Activated CD8-positive, alpha-beta T cell treated with anti-CD3 and anti-CD28 coated beads, Interleukin-2, amount 10 ng/mL, durations not matched to agents 7 days and 5 days (primary cell): ENCODE data around the gene DCAF7. TPM values are rescaled to one million over a fixed set of nuclear protein-coding genes. Genes with fewer than 3 reads are reported as not detected.
A peak's percentile ranks its signal among the peaks of the same experiment; 100 is the strongest.

Experiments
- ATAC-seq: fragments of 150-1000 bp; cut with Tn5 transposase; one replicate; pipeline ENCODE4 v1.10.0; 2021; ENCODE audit warnings: moderate library complexity
- CTCF ChIA-PET: fragments of 350-600 bp; sonication (Branson Sonifier 250); formaldehyde crosslinking; loops from one replicate; lab custom pipeline; 2021; ENCODE audit warnings: antibody characterized with exemption; lab: Charles Lee
- POLR2A ChIA-PET: fragments of 350-600 bp; sonication (Branson Sonifier 250); formaldehyde crosslinking; loops from one replicate; lab custom pipeline; 2021; ENCODE audit warnings: antibody characterized with exemption; lab: Charles Lee
- DNase-seq: peaks from one replicate; pipeline ENCODE4 v3.0.0-alpha.2; 2020
- H3K27ac Mint-ChIP-seq: one replicate; pipeline ENCODE4 v1.8.0; 2021; ENCODE audit warnings: mild to moderate bottlenecking, mixed read lengths
- H3K27me3 Mint-ChIP-seq: one replicate; pipeline ENCODE4 v1.8.0; 2021; ENCODE audit warnings: low read depth, mixed read lengths
- H3K36me3 Mint-ChIP-seq: one replicate; pipeline ENCODE4 v1.8.0; 2021; ENCODE audit warnings: low read depth, mixed read lengths
- H3K4me1 Mint-ChIP-seq: one replicate; pipeline ENCODE4 v1.8.0; 2021; ENCODE audit warnings: low read depth, mixed read lengths
- H3K4me3 Mint-ChIP-seq: one replicate; pipeline ENCODE4 v1.8.0; 2021; ENCODE audit warnings: mild to moderate bottlenecking, mixed read lengths
- H3K9me3 Mint-ChIP-seq: one replicate; pipeline ENCODE4 v1.8.0; 2022; ENCODE audit warnings: mixed read lengths; ENCODE audit not compliant: insufficient read depth
- total RNA-seq, 2 experiments: library from RNA; stranded (reverse); gene quantifications; one replicate each; pipeline ENCODE4 v1.2.3, GENCODE V29; 2021

Gene DCAF7
- total RNA-seq, 2 experiments from 2014 or later: 127 TPM

GRCh38 chr17:63528183-63528582 is 22.1 kb upstream of the DCAF7 start:
- Mint-ChIP-seq H3K27ac (no peak overlapping the region), H3K9me3 (no peaks in the 10 kb centered on the region), H3K4me3 (no peak overlapping the region), H3K36me3 (no peaks in the 10 kb centered on the region), H3K27me3 (peaks cover 8% of the 10 kb centered on the region), H3K4me1 (peaks cover 5% of the 10 kb centered on the region)
- POLR2A ChIA-PET: interaction anchor here (0.6 kb wide), 1 partner anchor 63 kb away, joined by 4 read pairs; no protein-coding TSS in a partner anchor
- DNase-seq (no peak), ATAC-seq (no peak)
- CTCF ChIA-PET: no interaction called here

GRCh38 chr17:63529711-63530556 is 20.3 kb upstream of the DCAF7 start:
- H3K27me3 Mint-ChIP-seq: no peaks in the 10 kb centered on the region
- DNase-seq (no peak), ATAC-seq (no peak)
- no peak overlapping the region for H3K27ac Mint-ChIP-seq
- no peaks in the 10 kb centered on the region for H3K36me3 Mint-ChIP-seq
- POLR2A ChIA-PET: interaction anchor here (0.9 kb wide), 1 partner anchor 27 kb away, joined by 3 read pairs; no protein-coding TSS in a partner anchor
- CTCF ChIA-PET: interaction anchor here (2.5 kb wide), 1 partner anchor 82 kb away, joined by 9 read pairs; no protein-coding TSS in a partner anchor
- no peaks in the 10 kb centered on the region for H3K9me3 Mint-ChIP-seq
- H3K4me3 Mint-ChIP-seq: no peak overlapping the region
- H3K4me1 Mint-ChIP-seq: no peaks in the 10 kb centered on the region

- Mint-ChIP-seq H3K27me3 (no peaks in the 10 kb centered on the region), H3K4me3 (no peak overlapping the region), H3K27ac (no peak overlapping the region), H3K36me3 (no peaks in the 10 kb centered on the region), H3K4me1 (no peaks in the 10 kb centered on the region), H3K9me3 (no peaks in the 10 kb centered on the region)
- CTCF ChIA-PET: interaction anchor here (2.5 kb wide), 1 partner anchor 81 kb away, joined by 9 read pairs; no protein-coding TSS in a partner anchor
- POLR2A ChIA-PET: no interaction called here
- DNase-seq (no peak), ATAC-seq (no peak)
Observed at GRCh38 chr17:63530557-63531021, 19.7 kb upstream of the DCAF7 start.

- Mint-ChIP-seq H3K9me3 (no peaks in the 10 kb centered on the region), H3K27me3 (no peaks in the 10 kb centered on the region), H3K36me3 (no peaks in the 10 kb centered on the region), H3K4me1 (no peaks in the 10 kb centered on the region), H3K27ac (no peak overlapping the region), H3K4me3 (no peak overlapping the region)
- DNase-seq (no peak), ATAC-seq (no peak)
- CTCF ChIA-PET: interaction anchor here (2.5 kb wide), 1 partner anchor 81 kb away, joined by 9 read pairs; no protein-coding TSS in a partner anchor
- POLR2A ChIA-PET: no interaction called here
Observed at GRCh38 chr17:63531022-63531965, 19.0 kb upstream of the DCAF7 start.

- DNase-seq (no peak), ATAC-seq (no peak)
- Mint-ChIP-seq H3K4me3 (no peak overlapping the region), H3K9me3 (no peaks in the 10 kb centered on the region), H3K36me3 (no peaks in the 10 kb centered on the region), H3K4me1 (peaks cover 6% of the 10 kb centered on the region), H3K27ac (no peak overlapping the region), H3K27me3 (peaks cover 13% of the 10 kb centered on the region)
- POLR2A ChIA-PET: no interaction called here
- CTCF ChIA-PET: no interaction called here
Observed at GRCh38 chr17:63533433-63534077, 16.7 kb upstream of the DCAF7 start.

- ATAC-seq (no peak), DNase-seq (no peak)
- H3K36me3 Mint-ChIP-seq: no peaks in the 10 kb centered on the region
- ChIA-PET POLR2A (no interaction called here), CTCF (no interaction called here)
- peaks cover 6% of the 10 kb centered on the region for H3K4me1 Mint-ChIP-seq
- no peak overlapping the region for H3K27ac Mint-ChIP-seq
- H3K27me3 Mint-ChIP-seq: peaks cover 19% of the 10 kb centered on the region
- no peaks in the 10 kb centered on the region for H3K9me3 Mint-ChIP-seq
- H3K4me3 Mint-ChIP-seq: no peak overlapping the region
Observed at GRCh38 chr17:63534078-63534570, 16.2 kb upstream of the DCAF7 start.

- ATAC-seq (no peak), DNase-seq (no peak)
- Mint-ChIP-seq H3K27ac (no peak overlapping the region), H3K36me3 (no peaks in the 10 kb centered on the region), H3K4me3 (no peak overlapping the region), H3K27me3 (peaks cover 27% of the 10 kb centered on the region), H3K4me1 (peaks cover 6% of the 10 kb centered on the region), H3K9me3 (no peaks in the 10 kb centered on the region)
- CTCF ChIA-PET: no interaction called here
- POLR2A ChIA-PET: no interaction called here
Observed at GRCh38 chr17:63534816-63535455, 15.3 kb upstream of the DCAF7 start.

GRCh38 chr17:63535640-63536039 is 14.6 kb upstream of the DCAF7 start:
- no peak for DNase-seq
- no peak overlapping the region for H3K27ac Mint-ChIP-seq
- no peak for ATAC-seq
- H3K9me3 Mint-ChIP-seq: no peaks in the 10 kb centered on the region
- H3K4me1 Mint-ChIP-seq: peaks cover 6% of the 10 kb centered on the region
- peaks cover 30% of the 10 kb centered on the region for H3K27me3 Mint-ChIP-seq
- no peaks in the 10 kb centered on the region for H3K36me3 Mint-ChIP-seq
- CTCF ChIA-PET: no interaction called here
- POLR2A ChIA-PET: no interaction called here
- H3K4me3 Mint-ChIP-seq: no peak overlapping the region

GRCh38 chr17:63537001-63537400 is 13.3 kb upstream of the DCAF7 start:
- POLR2A ChIA-PET: no interaction called here
- Mint-ChIP-seq H3K36me3 (no peaks in the 10 kb centered on the region), H3K9me3 (no peaks in the 10 kb centered on the region), H3K4me3 (no peak overlapping the region), H3K27ac (no peak overlapping the region), H3K4me1 (peaks cover 6% of the 10 kb centered on the region), H3K27me3 (peaks cover 30% of the 10 kb centered on the region)
- no peak for DNase-seq
- CTCF ChIA-PET: interaction anchor here (1.2 kb wide), 1 partner anchor 75 kb away, joined by 3 read pairs; no protein-coding TSS in a partner anchor
- no peak for ATAC-seq

- ChIA-PET POLR2A (no interaction called here), CTCF (interaction anchor here (0.6 to 1.2 kb wide), 2 partner anchors 73 to 74 kb away, joined by 3 read pairs; no protein-coding TSS in a partner anchor)
- Mint-ChIP-seq H3K4me3 (no peak overlapping the region), H3K36me3 (no peaks in the 10 kb centered on the region), H3K27ac (no peak overlapping the region), H3K27me3 (peaks cover 32% of the 10 kb centered on the region), H3K4me1 (peaks cover 6% of the 10 kb centered on the region), H3K9me3 (no peaks in the 10 kb centered on the region)
- no peak for DNase-seq
- peak; percentile 49 for ATAC-seq
Observed at GRCh38 chr17:63537991-63538692, 12.1 kb upstream of the DCAF7 start.
